HG03159 (cell line): ENCODE results near the gene CNGA3.

Source experiments
- ATAC-seq: cut with Tn5 transposase; IDR thresholded peaks from one replicate; pipeline ENCODE4 v1.9.1; 2021; ENCODE audit warnings: mild to moderate bottlenecking, moderate library complexity; ENCODE audit not compliant: unreplicated experiment

Gene CNGA3

GRCh38 chr2:98438190-98439133 lies 92.2 kb downstream of the CNGA3 start:
- peak; percentile 87 for ATAC-seq

GRCh38 chr2:98441706-98442450 lies 95.6 kb downstream of the CNGA3 start:
- ATAC-seq: no peak

DNA sequence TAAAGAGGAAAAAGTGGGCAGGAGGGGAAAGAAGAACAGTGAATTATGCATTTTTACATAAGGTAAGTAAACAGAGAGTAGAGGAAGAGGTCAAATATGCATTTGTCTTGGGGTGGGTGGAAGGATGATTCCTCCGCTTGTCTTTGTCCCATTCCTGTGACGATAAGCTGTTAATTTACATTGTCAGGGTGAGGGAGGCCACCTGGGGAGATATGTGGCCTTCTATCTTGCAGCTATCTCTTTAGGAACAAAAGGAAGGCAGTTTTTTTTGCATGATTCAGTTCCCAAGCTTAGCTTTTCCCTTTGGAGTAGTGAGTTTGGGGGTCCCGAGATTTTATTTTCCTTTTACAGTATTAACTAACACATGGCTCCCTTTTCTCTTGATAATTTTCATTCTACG lies 96.2 kb downstream of the CNGA3 start:
- no peak for ATAC-seq

GRCh38 chr2:98444436-98445176 lies 98.3 kb downstream of the CNGA3 start, which contains the start of gene INPP4A:
Gene INPP4A, plus strand, starts transcription at chr2:98444858. Its CDS starts 75,191 bp downstream, at chr2:98520049.
- ATAC-seq: peak; percentile 70

GRCh38 chr2:98445177-98445682 lies 99.0 kb downstream of the CNGA3 start:
- ATAC-seq: peak; percentile 29

- no peak for ATAC-seq
These were observed 99.7 kb downstream of the CNGA3 start for GRCh38 chr2:98445683-98446581.

GRCh38 chr2:98446850-98447249 lies 100.6 kb downstream of the CNGA3 start:
- no peak for ATAC-seq
